Measurements from ENCODE around the gene RPL27A.

GRCh38 chr11:8732748-8733241 lies 50.2 kb downstream of the RPL27A start:
- TF ChIP-seq CTCF (IDR thresholded peaks at IDR 0.05; ENCODE audit: low read depth, low read length, poor library complexity, severe bottlenecking) (no peak), EZH2phosphoT487 (IDR thresholded peaks at IDR 0.05; ENCODE audit: borderline replicate concordance, low read length) (no peak)
